ENCODE measurements around the gene CRYM. TPM values are rescaled to one million over a fixed set of nuclear protein-coding genes. Genes with fewer than 3 reads are reported as not detected.

CRYM gene
- total RNA-seq, 1 experiment from 2014 or later = 4.9 TPM

DNA sequence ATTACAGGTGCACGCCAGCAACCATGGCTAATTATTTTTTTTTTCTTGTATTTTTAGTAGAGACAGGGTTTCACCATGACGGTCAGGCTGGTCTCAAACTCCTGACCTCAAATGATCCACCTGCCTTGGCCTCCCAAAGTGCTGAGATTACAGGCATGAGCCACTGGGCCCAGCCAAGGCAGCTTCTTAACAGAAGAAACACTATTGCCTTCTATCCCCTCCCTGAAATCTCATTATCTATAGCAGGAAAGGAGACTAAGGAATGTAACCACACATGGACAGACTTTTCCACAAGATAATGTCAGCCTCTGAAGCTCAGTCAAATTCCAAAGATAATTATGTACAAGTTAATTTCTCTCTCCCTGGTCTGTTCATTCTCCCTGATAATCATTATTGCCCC is 61.0 kb downstream of the CRYM start:
- no peaks in the 10 kb centered on the region for H3K9me2 ChIP-seq (ENCODE audit: insufficient read depth)
- no peaks in the 10 kb centered on the region for H3K36me3 ChIP-seq (ENCODE audit: control insufficient read depth in 1 of 2, insufficient read depth in 2 of 2, low read length in 2 of 2)
- CTCF ChIA-PET = no interaction called here
- POLR2A ChIA-PET = no interaction called here
- no peaks in the 10 kb centered on the region for H3K79me2 ChIP-seq (ENCODE audit: insufficient read depth, low read length)
- RAD21 ChIA-PET (ENCODE audit: low non-redundant PET in 1 of 2, low total read pairs in 2 of 2, uncharacterized antibody in 2 of 2, unreplicated experiment in 2 of 2) = no interaction called here
- no peaks in the 10 kb centered on the region for H3K4me1 ChIP-seq (ENCODE audit: control insufficient read depth in 1 of 2, insufficient read depth in 2 of 2, low read length in 2 of 2)
- ATAC-seq (no peak), DNase-seq (ENCODE audit: low read depth, low spot score) (no peak)
- H3K9ac ChIP-seq (ENCODE audit: low read length) = no peak overlapping the region
- H3K27me3 ChIP-seq (ENCODE audit: insufficient read depth, low read length) = no peaks in the 10 kb centered on the region
- H2AFZ ChIP-seq (ENCODE audit: low read depth, low read length, poor library complexity, severe bottlenecking) = no peak overlapping the region
- H3K27ac ChIP-seq (ENCODE audit: low read depth, low read length) = no peak overlapping the region
- H3K9me3 ChIP-seq (ENCODE audit: control insufficient read depth in 1 of 2, insufficient read depth in 1 of 2, low read depth in 1 of 2, low read length in 2 of 2) = no peaks in the 10 kb centered on the region
- H3K4me2 ChIP-seq (ENCODE audit: low read length) = no peak overlapping the region
- H4K20me1 ChIP-seq (ENCODE audit: insufficient read depth) = no peaks in the 10 kb centered on the region
- no TSS peak for BruUV-seq (replicated peaks)
- TF ChIP-seq FOSL1 (IDR thresholded peaks at IDR 0.05; ENCODE audit: low read depth) (no peak), ZNF274 (IDR thresholded peaks at IDR 0.05; ENCODE audit: low read depth, low read length) (no peak), RAD21 (IDR thresholded peaks at IDR 0.05; ENCODE audit: low read depth) (no peak), CEBPB (IDR thresholded peaks at IDR 0.05; ENCODE audit: low read depth) (no peak), SRF (IDR thresholded peaks at IDR 0.05; ENCODE audit: low read depth) (no peak), TCF7L2 (IDR thresholded peaks at IDR 0.05; ENCODE audit: borderline replicate concordance, extremely low read depth, insufficient read depth, insufficient read length) (no peak), SIN3A (IDR thresholded peaks at IDR 0.05; ENCODE audit: low read depth) (no peak), EZH2 (IDR thresholded peaks at IDR 0.05) (no peak)
- TF ChIP-seq, protein P1, sequence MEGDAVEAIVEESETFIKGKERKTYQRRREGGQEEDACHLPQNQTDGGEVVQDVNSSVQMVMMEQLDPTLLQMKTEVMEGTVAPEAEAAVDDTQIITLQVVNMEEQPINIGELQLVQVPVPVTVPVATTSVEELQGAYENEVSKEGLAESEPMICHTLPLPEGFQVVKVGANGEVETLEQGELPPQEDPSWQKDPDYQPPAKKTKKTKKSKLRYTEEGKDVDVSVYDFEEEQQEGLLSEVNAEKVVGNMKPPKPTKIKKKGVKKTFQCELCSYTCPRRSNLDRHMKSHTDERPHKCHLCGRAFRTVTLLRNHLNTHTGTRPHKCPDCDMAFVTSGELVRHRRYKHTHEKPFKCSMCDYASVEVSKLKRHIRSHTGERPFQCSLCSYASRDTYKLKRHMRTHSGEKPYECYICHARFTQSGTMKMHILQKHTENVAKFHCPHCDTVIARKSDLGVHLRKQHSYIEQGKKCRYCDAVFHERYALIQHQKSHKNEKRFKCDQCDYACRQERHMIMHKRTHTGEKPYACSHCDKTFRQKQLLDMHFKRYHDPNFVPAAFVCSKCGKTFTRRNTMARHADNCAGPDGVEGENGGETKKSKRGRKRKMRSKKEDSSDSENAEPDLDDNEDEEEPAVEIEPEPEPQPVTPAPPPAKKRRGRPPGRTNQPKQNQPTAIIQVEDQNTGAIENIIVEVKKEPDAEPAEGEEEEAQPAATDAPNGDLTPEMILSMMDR (IDR thresholded peaks at IDR 0.05 in 2 of 3, conservative IDR thresholded peaks at IDR 0.05 in 1 of 3; ENCODE audit: borderline replicate concordance in 1 of 3, insufficient read depth in 1 of 3, low read depth in 2 of 3, low read length in 2 of 3) = no peak
- TF ChIP-seq, protein P2, sequence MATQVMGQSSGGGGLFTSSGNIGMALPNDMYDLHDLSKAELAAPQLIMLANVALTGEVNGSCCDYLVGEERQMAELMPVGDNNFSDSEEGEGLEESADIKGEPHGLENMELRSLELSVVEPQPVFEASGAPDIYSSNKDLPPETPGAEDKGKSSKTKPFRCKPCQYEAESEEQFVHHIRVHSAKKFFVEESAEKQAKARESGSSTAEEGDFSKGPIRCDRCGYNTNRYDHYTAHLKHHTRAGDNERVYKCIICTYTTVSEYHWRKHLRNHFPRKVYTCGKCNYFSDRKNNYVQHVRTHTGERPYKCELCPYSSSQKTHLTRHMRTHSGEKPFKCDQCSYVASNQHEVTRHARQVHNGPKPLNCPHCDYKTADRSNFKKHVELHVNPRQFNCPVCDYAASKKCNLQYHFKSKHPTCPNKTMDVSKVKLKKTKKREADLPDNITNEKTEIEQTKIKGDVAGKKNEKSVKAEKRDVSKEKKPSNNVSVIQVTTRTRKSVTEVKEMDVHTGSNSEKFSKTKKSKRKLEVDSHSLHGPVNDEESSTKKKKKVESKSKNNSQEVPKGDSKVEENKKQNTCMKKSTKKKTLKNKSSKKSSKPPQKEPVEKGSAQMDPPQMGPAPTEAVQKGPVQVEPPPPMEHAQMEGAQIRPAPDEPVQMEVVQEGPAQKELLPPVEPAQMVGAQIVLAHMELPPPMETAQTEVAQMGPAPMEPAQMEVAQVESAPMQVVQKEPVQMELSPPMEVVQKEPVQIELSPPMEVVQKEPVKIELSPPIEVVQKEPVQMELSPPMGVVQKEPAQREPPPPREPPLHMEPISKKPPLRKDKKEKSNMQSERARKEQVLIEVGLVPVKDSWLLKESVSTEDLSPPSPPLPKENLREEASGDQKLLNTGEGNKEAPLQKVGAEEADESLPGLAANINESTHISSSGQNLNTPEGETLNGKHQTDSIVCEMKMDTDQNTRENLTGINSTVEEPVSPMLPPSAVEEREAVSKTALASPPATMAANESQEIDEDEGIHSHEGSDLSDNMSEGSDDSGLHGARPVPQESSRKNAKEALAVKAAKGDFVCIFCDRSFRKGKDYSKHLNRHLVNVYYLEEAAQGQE (IDR thresholded peaks at IDR 0.05; ENCODE audit: low read depth) = no peak
- TF ChIP-seq, protein P3, sequence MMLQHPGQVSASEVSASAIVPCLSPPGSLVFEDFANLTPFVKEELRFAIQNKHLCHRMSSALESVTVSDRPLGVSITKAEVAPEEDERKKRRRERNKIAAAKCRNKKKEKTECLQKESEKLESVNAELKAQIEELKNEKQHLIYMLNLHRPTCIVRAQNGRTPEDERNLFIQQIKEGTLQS (IDR thresholded peaks at IDR 0.05) = no peak
- intact Hi-C loops (cut with micrococcal nuclease) = no loop called here
- no peak overlapping the region for H3K4me3 ChIP-seq (replicated peaks in 1 of 2; ENCODE audit: low read depth in 1 of 2, low read length in 2 of 2)
